ENCODE results near the gene PCDH15.

PCDH15 gene

DNA sequence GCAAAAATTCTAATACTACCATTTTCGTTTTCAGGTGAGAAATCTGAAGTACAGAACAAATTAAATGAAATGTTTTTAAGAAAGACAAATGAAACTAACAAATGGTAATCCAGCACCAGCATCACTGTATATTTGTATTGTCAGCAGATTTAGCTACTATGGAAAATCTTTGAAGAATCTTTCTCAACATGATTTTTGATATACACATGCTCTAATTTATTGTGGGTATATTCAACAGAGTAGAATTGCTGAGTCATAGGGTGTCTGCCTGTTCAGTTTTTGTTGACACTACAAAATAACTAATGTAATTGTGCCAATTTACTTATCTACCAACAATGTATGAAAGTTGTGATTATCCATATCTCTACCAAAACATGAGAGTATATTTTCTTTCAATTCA, 437.6 kb downstream of the PCDH15 start:
- DNase-seq = no peak

DNA sequence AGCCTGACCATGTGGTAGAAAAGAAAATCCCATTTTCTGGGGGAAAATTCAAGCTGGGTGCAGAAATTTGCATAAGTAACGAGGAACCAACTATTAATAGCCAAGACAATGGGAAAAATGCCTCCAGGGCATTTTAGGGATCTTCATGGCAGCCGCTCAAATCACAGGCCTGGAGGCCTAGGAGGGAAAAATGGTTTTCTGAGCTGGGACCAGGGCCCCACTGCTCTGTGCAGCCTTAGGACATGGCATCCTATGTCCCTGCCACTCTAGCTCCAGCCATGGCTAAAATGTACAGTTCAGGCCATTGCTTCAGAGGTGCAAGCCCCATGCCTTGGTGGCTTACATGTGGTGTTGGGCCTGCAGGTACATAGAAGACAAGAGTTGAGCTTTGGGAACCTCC, 459.0 kb downstream of the PCDH15 start:
- no peak for DNase-seq

DNA sequence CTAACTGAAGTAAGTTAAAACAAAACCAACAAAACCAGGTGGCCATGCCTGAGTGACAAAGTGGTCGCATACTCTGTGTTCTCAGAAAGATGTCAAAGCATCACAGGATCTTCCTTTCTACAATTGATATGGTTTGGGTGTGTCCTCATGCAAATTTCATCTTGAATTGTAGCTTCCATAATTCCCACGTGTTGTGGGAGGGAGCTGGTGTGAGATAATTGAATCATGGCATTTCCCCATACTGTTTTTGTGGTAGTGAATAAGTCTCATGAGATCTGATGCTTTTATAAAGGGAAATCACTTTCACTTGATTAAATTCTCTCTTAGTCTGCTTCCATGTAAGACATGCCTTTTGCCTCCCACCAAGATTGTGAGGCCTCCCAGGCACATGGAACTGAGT, 465.7 kb downstream of the PCDH15 start:
- no peak for DNase-seq

DNA sequence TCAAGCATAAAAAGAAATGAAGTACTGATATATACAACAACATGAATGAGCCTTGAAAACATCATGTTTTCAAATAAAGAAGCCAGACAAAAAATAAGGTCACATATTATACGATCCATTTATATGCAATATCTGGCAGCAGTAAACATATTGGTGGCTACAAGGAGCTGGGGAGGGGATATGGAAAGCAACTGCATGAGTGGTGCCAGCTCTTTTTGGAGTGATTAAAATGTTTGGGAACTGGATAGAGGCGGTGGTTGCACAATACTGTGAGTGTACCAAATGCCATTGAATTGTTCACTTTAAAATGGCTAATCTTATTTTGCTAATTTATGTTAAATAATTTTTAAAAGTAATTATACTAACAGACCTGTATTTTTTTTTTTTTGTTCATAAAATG, 481.7 kb downstream of the PCDH15 start:
- no peak for DNase-seq

DNA sequence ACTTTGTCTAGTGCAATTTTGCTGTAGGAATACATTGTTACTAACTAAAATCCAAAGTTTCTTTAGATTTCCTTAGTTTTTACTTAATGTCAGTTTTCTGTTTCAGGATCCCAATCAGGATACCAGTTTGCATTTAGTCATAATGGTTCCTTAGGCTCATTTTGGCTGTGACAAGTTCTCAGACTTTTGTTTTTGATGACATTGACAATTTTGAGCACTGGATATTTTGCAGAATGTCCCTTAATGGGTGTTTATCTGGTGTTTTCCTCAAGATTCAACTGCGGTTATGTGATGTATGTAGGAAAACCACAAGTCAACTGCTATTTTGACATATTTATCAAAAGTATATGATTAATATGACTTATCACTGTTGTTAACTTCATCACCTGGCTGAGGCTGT, 482.6 kb downstream of the PCDH15 start:
- no peak for DNase-seq

DNA sequence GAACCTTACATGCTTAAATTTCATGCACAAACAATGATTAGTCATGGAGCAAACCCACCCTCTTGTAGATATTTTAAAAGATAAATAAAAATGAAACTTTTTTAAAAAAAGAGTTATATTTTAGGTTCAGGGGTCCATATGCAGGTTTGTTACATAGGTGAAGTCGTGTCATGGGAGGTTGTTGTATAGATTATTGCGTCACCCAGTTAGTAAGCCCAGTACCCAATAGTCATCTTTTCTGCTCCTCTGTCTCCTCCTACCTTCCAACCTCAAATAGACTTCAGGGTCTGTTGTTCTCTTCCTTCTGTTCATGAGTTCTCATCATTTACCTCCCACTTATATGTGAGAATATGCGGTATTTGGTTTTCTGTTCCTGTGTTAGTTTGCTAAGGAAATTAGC, 486.6 kb downstream of the PCDH15 start:
- no peak for DNase-seq

DNA sequence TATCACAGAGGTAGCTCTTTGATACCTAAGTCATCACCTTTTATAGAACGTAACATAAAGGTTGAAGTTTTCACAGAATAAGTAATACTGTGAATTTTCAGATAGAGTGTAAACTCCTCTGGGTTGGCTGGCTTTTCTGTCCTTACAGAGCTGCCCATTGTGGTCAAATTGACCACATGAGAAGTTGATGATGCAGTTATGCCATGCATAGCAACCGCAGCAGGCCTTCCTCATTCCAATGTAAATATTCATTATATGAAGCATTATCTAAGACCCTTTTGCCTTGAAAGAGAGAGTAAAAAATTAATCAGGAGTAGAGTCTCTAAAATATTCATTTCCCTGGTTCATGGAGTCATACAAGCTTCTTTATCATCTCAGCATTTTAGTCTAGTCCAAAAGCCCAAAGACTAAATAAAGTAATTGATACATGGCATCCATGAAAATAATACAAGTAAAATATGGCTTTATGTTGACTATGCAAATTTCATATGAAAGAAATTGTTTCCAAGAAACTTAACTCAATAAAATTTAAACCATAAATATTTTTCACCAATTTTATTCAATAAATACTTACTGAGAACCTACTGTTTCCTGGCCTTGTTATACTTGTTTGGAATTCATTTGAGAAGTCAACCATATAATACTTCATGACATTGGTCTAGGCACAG, 516.4 kb downstream of the PCDH15 start:
- DNase-seq = no peak

DNA sequence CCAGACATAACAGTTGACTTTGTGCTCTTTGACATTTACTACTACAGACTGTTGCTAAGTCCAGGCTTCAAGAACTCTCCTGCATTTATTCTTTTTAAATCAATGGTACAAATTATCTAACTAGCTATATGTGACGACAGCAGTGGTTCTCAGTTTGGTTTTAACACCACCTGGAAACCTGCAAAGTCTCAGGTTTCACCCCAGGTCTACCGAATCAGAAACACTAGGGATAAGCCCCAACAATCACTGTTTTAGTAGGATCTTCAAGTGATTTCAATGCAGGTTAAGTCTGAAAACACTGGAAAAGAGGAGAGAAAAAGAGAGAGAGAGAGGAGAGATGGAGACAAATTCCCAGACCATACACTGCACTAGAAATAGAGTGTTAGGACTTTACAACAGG, 519.0 kb downstream of the PCDH15 start:
- no peak for DNase-seq

DNA sequence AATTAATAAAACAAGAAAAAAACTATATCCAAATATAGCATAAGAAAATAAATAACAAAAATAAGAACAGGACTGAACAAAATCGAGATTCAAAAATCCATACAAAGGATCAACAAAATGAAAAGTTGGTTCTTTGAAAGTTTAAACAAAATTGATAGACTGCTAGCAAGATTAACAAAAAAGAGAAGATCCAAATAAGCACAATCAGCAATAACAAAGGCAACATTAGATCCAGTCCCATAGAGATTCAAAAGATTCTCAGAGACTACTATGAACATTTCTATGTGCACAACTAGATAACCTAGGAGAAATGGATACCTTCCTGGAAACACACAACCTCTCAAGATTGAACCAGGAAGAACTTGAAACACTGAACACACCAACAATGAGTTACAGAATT, 534.6 kb downstream of the PCDH15 start:
- DNase-seq = no peak

DNA sequence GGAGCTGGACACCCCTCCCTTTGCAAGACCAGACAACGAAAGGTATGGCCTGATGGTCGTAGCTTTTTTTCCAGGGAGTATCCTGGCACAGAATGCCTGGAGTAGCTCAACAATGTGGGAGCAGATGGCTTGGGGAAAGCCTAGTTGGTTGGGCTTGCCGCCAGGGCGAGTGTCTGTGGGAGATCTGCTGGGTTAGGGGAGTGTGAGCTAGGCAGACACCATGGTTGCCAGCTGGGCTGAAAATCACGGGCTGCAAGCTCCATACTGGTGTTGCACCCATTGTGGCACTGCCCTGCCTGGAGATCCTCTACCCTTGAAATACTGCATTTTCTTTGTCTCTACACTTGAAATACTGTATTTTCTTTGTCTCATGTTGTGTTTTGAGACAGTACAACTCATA, 538.3 kb downstream of the PCDH15 start:
- DNase-seq = peak in 1 of 2 experiments; percentile 0

DNA sequence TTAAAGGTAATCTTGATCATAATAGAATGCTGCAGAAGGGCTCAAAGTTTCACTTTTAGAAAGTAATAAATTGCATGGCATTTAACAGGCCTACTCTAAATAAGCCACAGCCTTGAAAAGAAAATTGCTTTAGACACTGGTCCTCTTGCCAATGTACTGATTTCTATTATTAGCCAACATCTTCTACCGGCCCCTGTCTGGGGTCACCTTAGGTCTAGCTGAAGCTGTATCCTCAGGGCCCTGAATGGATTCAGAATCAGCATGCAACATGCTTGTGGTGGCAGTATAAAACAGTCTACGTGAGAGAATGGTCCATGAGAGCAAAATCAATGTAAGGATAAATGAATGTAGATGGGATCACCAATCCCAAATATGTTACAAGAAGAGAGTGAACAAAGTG, 541.9 kb downstream of the PCDH15 start:
- no peak for DNase-seq

DNA sequence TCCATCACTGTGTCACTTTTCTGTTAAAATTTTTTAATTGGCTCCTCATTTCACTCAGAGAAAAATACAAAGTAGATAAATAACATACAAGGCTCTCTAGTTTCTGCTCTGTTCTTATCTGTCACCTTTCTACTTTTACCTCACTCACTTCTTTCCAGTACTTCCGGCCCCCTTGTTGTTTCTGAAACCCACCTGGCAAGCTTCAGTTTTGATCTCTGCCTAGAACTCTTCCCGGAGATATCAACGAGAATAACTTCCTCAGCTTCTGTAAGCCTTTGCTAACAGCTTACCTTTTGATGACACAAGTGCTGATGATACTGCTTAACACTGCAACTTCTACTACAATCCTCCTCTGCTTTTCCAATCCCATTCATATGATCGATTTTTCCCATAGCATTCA, 566.2 kb downstream of the PCDH15 start:
- DNase-seq = no peak

DNA sequence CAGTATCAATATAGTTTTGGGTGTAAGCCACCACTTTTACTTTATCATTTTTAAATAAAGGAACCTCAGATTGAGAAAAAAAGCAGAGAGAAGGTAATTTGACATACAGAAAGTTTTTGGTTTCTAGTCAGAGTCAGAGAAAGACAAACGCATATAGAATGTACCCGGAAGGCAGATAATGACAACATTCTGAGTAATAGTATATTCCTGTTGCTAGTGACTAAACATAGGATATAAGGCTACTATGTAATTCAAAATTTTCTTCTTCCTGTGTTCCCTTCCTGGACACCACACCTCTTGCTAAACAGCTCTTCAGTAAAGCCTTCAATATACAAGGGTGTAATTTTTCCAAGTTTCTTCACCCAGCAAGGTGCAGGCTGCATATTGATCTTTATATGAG, 597.6 kb downstream of the PCDH15 start:
- no peak for DNase-seq

DNA sequence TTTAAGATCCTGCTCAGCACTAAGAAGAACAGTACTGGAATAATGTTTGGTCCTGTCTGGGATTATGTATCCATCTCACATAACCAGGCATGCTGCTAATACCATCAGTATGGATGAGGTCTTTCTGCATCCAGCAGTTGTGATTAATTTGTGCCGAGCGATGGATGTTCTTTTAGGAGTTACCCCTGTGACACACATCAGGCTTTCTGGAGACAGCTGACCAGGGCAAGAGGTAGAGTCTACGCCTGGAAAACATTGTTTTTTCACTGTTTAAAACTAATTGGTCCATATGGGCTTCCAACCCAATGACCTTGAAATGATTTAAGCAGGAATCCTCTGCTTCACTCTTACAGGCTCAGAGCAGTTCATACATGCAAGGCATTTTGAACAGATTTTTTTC, 603.0 kb downstream of the PCDH15 start:
- DNase-seq = no peak

DNA sequence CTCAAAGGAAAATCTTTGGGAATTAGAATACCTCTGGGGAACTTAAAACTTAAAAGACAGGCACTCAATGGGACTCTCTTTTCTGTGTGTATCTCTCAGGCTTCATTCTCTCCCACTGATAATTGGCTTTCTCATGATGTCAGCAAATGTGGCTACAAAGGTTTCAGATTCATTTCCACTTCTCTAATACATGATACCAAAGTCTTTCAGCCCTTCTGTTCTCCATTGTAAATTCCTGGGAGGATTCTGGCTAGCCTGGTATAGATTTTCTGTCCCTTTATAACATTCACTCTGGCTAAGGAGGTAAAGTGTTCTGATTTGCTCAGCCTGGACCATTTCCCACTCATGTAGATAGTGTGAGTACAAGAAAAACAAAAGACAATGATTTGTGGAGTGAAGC, 606.2 kb downstream of the PCDH15 start:
- no peak for DNase-seq

DNA sequence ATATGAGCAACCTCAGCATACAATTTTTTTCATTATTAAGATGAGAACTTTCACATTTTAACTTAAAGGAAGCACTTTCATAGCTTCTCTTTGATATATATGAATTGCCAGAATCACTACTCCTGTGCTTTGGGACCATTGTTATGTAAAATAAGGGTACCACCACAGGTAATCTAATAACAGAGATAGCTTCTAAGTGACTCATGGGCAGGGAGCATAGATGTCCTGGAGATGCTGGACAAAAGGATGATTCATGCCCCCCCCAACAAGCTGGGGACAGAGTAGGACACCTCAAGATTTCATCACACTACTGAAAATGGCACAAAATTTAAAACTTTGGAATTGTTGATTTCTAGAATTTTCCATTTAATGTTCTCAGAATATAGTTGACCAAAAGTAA, 641.1 kb downstream of the PCDH15 start:
- DNase-seq = no peak

DNA sequence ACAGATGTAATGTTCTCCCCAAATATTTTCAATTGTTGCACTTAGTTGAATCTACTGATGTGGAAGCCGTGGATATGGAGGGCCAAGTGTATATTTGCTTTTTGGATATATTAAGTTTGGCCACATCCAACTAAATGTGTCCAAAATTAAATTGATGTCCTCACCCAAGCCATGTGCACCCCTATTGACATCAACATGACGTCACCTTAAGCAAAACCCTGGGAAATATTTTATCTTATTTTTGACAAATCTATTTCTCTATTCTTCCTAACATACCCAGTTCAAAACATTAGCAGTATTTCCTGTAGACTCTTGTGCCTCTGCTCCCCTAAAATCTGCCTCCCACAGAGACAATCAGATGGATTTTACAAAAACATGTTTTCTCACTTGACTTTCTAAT, 652.5 kb downstream of the PCDH15 start:
- DNase-seq = no peak

DNA sequence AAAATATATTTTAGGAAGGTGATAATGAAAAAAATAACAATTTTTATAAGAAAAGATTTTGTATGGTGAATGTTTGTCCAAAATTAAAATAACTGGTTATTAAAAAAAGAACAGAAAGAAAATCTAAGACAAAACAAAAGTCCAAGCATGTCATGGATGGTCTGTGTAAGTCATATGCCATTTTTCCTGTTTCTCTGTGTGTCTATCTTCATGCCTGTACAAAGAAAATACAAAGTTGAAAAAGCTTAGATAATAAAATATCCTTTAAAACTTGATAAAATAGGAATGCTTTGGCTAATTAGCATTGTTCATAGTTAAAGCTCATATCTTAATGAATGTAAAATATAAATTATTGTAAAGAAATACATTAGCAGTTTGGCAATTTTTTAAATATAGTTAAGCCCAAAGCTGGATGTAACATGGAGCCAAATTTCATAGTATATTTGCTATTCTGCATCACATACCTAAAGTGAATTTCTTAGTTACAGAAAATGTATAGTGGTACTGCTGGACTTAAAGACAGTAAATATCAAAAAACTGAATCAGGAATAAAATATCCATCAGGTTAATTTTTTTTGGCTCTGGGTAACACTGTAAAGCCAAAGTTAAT, 661.1 kb downstream of the PCDH15 start:
- DNase-seq = no peak

DNA sequence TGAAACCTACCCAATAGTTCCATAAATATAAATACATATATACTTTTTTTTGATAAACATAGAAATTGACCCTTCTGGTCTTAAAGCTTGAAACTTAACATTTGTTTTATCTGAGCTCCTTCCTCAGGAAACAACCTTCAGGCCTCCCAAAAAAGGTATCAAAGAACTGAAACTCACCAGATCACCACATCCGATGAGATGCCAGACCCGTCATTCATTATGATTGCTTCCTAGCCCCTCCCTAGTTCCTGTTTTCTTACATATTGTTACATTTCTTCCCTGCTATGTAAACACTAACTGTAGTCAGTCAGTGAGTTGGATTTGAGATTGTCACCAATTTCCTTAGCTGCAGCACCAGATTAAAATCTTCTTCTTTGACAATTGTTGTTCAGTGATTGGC, 663.6 kb downstream of the PCDH15 start:
- no peak for DNase-seq

DNA sequence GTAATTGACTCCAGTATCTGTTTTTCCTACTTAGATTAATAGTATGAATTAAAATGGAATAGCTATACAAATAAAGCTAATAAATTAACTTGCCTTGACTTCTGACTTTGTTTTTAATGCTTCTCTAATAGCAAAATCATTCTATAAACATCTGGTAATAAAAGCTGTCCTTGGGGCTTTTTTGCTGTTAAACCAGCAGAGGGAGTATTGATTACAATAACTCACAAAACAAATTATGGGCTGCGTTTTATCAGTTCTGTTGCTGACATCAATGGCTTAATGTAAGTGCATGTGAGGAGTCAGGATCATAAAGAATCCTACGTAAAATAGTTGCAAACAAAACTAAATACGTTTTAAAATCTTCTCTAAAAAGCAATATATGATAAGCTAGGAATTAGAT, 667.8 kb downstream of the PCDH15 start:
- DNase-seq = no peak

DNA sequence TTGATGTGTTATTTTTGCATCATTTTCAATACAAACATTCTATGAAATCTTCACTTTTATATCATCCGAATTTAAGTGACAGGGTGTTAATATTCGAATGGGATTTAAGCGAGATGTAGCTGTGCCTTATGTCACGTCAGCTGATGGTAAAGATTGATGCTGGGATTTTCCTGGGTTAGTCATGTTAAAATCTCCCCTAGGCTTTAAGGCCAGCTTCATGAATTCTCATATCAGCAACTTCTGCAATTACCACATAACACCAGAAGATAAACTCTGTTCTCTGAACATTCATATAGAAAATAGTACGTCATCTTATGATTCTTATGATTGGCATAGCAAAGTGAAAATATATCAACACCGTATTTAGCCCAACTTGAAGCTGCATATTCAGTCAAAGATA, 669.2 kb downstream of the PCDH15 start:
- DNase-seq = no peak

DNA sequence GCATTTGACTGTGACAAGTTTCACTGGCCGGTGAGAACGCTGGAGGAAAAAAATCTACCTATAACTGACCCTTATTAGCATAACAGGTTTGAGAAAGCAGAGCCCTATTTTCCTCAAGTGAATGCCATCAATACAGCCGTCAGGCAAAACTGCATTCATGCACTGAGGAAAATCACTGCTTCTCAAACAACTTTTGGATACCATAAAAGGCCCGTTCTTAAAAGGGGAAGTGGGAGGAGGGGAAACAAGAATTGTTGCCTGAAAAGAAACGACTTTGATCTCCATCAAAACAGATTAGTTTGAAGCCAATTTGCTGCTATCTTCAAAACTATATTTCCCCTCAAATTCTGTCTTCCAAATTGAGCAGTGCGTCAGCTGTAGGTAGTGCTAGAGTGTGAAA, 670.6 kb downstream of the PCDH15 start:
- no peak for DNase-seq

DNA sequence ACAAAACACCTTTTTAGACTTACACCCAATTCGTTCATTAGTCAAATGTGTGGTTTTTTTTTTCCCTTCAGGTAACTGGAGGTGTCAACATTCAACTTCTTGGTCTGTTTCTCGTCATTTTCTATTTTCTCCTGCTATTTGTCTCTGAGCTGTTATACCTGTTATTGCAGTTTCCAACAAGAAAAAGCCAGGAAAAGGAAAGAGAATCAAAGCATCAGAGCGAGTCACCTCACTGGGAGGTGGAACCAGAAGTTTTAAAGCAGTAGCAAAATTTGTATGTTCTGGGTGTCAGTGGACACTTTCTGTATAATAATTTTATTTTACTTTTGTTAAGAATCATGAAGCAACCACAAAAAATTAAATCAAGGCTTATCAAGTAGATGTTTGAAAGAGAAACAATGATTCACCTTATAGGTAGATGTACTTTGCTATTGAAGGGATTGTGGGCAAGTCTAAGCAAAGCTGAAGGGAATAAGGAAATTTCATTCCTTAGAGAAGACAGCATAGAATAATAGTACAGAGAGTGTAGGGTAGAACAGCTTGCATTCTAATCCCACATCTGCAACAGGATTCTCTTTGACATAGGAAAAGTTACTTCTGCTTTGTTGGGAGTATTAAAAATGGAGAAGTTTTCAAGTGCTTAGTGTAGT, 675.8 kb downstream of the PCDH15 start:
- no peak for DNase-seq

DNA sequence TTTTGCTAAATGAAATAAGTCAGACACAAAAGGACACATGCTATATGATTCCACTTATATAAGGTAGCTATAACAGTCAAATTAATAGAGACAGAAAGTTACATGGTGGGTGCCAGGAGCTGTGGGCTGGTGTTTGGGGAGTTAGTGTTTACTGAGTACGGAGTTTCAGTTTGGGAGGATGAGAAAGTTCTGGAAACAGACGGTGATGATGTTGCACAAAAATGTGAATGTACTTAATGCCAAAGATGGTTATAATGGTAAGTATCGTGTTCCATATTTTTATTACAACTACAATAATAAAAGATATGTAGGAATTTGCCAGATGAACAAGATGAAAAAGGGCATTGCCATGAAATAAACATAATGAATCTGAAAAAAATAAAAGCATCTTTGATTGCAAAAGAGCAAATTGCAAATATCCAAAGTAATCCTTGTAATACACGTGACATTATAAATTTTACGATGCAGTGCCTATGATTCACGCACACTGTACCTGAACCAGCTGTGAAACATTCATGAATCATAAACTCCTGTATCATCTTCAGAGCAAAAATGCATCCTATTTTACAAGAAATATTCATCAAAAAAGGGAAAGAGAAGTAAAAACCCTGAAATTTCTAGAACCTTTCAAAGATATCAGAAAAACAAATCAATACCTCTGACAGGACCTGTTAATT, 676.7 kb downstream of the PCDH15 start:
- DNase-seq = no peak

Measured in NCI-H524 (cell line).